Measurements from ENCODE around the gene TAS2R3.

DNA sequence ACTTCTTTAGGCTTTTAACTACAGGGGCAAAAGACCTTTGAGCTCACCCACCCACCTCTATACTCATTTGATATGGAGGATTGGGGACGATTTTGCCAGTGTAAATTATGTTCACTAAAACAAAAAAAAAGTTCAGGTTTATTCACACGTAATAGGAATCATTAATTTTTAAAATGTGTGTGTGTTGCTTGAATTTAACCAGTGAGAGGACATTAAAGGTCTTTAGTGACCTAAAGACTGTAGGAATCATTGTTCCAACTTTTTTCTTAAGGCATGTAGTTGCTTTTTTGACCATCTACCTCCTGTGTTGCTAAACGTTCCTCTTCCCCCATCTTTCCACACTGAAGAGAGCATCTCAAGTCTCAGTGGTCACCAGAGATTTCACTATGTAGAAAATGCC lies 24.6 kb upstream of the TAS2R3 start:
- TF ChIP-seq, protein P1, sequence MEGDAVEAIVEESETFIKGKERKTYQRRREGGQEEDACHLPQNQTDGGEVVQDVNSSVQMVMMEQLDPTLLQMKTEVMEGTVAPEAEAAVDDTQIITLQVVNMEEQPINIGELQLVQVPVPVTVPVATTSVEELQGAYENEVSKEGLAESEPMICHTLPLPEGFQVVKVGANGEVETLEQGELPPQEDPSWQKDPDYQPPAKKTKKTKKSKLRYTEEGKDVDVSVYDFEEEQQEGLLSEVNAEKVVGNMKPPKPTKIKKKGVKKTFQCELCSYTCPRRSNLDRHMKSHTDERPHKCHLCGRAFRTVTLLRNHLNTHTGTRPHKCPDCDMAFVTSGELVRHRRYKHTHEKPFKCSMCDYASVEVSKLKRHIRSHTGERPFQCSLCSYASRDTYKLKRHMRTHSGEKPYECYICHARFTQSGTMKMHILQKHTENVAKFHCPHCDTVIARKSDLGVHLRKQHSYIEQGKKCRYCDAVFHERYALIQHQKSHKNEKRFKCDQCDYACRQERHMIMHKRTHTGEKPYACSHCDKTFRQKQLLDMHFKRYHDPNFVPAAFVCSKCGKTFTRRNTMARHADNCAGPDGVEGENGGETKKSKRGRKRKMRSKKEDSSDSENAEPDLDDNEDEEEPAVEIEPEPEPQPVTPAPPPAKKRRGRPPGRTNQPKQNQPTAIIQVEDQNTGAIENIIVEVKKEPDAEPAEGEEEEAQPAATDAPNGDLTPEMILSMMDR (IDR thresholded peaks at IDR 0.05) = no peak
- TF ChIP-seq POLR2AphosphoS5 (IDR thresholded peaks at IDR 0.05) (no peak), POLR2A (IDR thresholded peaks at IDR 0.05) (no peak)
